ENCODE data around the gene SET. TPM values are rescaled to one million over a fixed set of nuclear protein-coding genes. Genes with fewer than 3 reads are reported as not detected.

The SET gene
- total and polyA plus RNA-seq, 2 of the 13 experiments (the other 11 are each of a cell fraction or from before 2014, with no cell fraction given) = 94.2 to 611 TPM

- TF ChIP-seq ZNF362 (CRISPR knock-in tag; IDR thresholded peaks at IDR 0.05; ENCODE audit: borderline replicate concordance) (no peak), HNF4G (IDR thresholded peaks at IDR 0.05; ENCODE audit: borderline replicate concordance, low read depth, low read length) (no peak), HNF4G (CRISPR knock-in tag; IDR thresholded peaks at IDR 0.05; ENCODE audit: borderline replicate concordance, low read depth) (no peak), SALL1 (CRISPR knock-in tag; IDR thresholded peaks at IDR 0.05) (peak; percentile 37), ZNF33A (CRISPR knock-in tag; IDR thresholded peaks at IDR 0.05; ENCODE audit: borderline replicate concordance) (no peak), SRSF9 (IDR thresholded peaks at IDR 0.05; ENCODE audit: borderline replicate concordance, insufficient read depth, low read depth, low read length, poor library complexity, severe bottlenecking) (no peak), MAFG (CRISPR knock-in tag; IDR thresholded peaks at IDR 0.05) (no peak), ZNF777 (CRISPR knock-in tag; IDR thresholded peaks at IDR 0.05) (peak; percentile 3; the same call in 1 of the 2 replicates), PCBP1 (IDR thresholded peaks at IDR 0.05; ENCODE audit: borderline replicate concordance, low read depth, low read length) (no peak), HMGXB4 (CRISPR knock-in tag; IDR thresholded peaks at IDR 0.05; ENCODE audit: borderline replicate concordance in 1 of 2, low read depth in 1 of 2) (0 out of 4 replicates have a peak, but pooled peaks of 1 of the 2 experiments have one; percentile 26), ZFP82 (CRISPR knock-in tag; IDR thresholded peaks at IDR 0.05; ENCODE audit: borderline replicate concordance) (no peak), ZNF256 (CRISPR knock-in tag; conservative IDR thresholded peaks at IDR 0.05) (no peak), HMG20A (CRISPR knock-in tag; IDR thresholded peaks at IDR 0.05; ENCODE audit: borderline replicate concordance) (no peak), ZNF547 (CRISPR knock-in tag; IDR thresholded peaks at IDR 0.05) (peak; percentile 42; the same call in 1 of the 2 replicates), ERF (CRISPR knock-in tag; IDR thresholded peaks at IDR 0.05) (peak; percentile 80), KMT2A (CRISPR knock-in tag; IDR thresholded peaks at IDR 0.05) (peak; percentile 48; the same call in 1 of the 2 replicates), ZNF276 (CRISPR knock-in tag; IDR thresholded peaks at IDR 0.05; ENCODE audit: low read depth) (peak; percentile 83; the same call in 1 of the 2 replicates), ZFYVE20 (CRISPR knock-in tag; IDR thresholded peaks at IDR 0.05; ENCODE audit: borderline replicate concordance, low read depth) (no peak), ZBTB26 (CRISPR knock-in tag; IDR thresholded peaks at IDR 0.05; ENCODE audit: borderline replicate concordance) (no peak), ZNF556 (CRISPR knock-in tag; IDR thresholded peaks at IDR 0.05; ENCODE audit: borderline replicate concordance) (peak; percentile 76; the same call in 1 of the 2 replicates), CBFB (CRISPR knock-in tag; IDR thresholded peaks at IDR 0.05) (no peak), ZNF883 (CRISPR knock-in tag; IDR thresholded peaks at IDR 0.05; ENCODE audit: not compliant biosample characterization) (peak; percentile 77), FOXA3 (CRISPR knock-in tag; IDR thresholded peaks at IDR 0.05) (no peak; the same call in 1 of the 2 replicates)
Measured at GRCh38 chr9:128688501-128689292, at the start of gene SET (continued).
